SU-DHL-6 (cell line): ENCODE results near the gene ENTR1.

Experiments used
- CTCF ChIP-seq: fragments of 200-600 bp; sonication (generic); IDR thresholded peaks from one replicate; pipeline ENCODE4 v1.5.1; 2017; ENCODE audit warnings: antibody characterized with exemption, mild to moderate bottlenecking, low read length, moderate library complexity; ENCODE audit not compliant: insufficient read depth, poor library complexity, severe bottlenecking
- EZH2phosphoT487 ChIP-seq: fragments of 200-600 bp; sonication (generic), shearing (Covaris generic); conservative IDR thresholded peaks from 2 replicates; pipeline ENCODE4 v1.6.1; 2018; ENCODE audit warnings: mild to moderate bottlenecking, antibody characterized with exemption, low read length, moderate library complexity, mixed read lengths

GRCh38 chr9:136368190-136368589, 42.2 kb downstream of the ENTR1 start:
- TF ChIP-seq CTCF (no peak), EZH2phosphoT487 (no peak)
